HepG2 (cell line): ENCODE data around the gene ENG. TPM values are rescaled to one million over a fixed set of nuclear protein-coding genes. Genes with fewer than 3 reads are reported as not detected.

ENCODE experiments used
- FOXC1 ChIP-seq: sonication (generic); formaldehyde crosslinking; IDR thresholded peaks from 2 replicates; pipeline ENCODE4 v1.8.0; 2022; ENCODE audit warnings: mild to moderate bottlenecking, missing genetic modification reagents, borderline replicate concordance
- HOXA9 ChIP-seq: sonication (generic); formaldehyde crosslinking; IDR thresholded peaks from 2 replicates; pipeline ENCODE4 v1.8.1; 2022; ENCODE audit warnings: missing genetic modification reagents, mild to moderate bottlenecking, moderate library complexity, borderline replicate concordance
- KDM2A ChIP-seq: sonication (generic); formaldehyde crosslinking; IDR thresholded peaks from 2 replicates; pipeline ENCODE4 v1.4.0; 2020; ENCODE audit warnings: low read depth, missing genetic modification reagents, borderline replicate concordance
- KLF12 ChIP-seq: sonication (generic); formaldehyde crosslinking; IDR thresholded peaks from 2 replicates; pipeline ENCODE4 v1.4.0; 2020; ENCODE audit warnings: missing genetic modification reagents, borderline replicate concordance
- NCOR1 ChIP-seq: fragments of 200-600 bp; sonication (generic); IDR thresholded peaks from 2 replicates; pipeline ENCODE4 v1.7.0; 2017; ENCODE audit warnings: antibody characterized with exemption, low read length, borderline replicate concordance
- NFKBIZ ChIP-seq: IDR thresholded peaks from 2 replicates; pipeline ENCODE4 v1.6.1; 2018; ENCODE audit warnings: missing genetic modification reagents, missing compliant biosample characterization
- RFX1 ChIP-seq: fragments of 450-650 bp; IDR thresholded peaks from 2 replicates; pipeline ENCODE4 v1.6.1; 2017
- SNAPC5 ChIP-seq: sonication (generic); formaldehyde crosslinking; IDR thresholded peaks from 2 replicates; pipeline ENCODE4 v1.8.1; 2023; ENCODE audit warnings: mild to moderate bottlenecking, missing genetic modification reagents, borderline replicate concordance
- SOX5 ChIP-seq: IDR thresholded peaks from 2 replicates; pipeline ENCODE4 v1.6.1; 2016; ENCODE audit warnings: borderline replicate concordance
- SRSF4 ChIP-seq: fragments of 200-400 bp; formaldehyde crosslinking; IDR thresholded peaks from one replicate; pipeline ENCODE4 v1.6.1; 2018; ENCODE audit warnings: mild to moderate bottlenecking, low read depth, low read length, moderate library complexity; ENCODE audit not compliant: poor library complexity, severe bottlenecking
- TBP ChIP-seq: sonication (generic); formaldehyde crosslinking; IDR thresholded peaks from 2 replicates; pipeline ENCODE4 v1.5.0; 2020; ENCODE audit warnings: missing genetic modification reagents
- TRIM22 ChIP-seq: fragments of 450-650 bp; IDR thresholded peaks from 2 replicates; pipeline ENCODE4 v1.6.1; 2017
- ZBTB40 ChIP-seq, 2 experiments: fragments of 450-650 bp in 1 of 2; sonication (generic) in 1 of 2; formaldehyde crosslinking in 1 of 2; IDR thresholded peaks; 2 replicates each; pipeline versions ENCODE4 v1.6.1 to v1.8.0; 2016 to 2022; ENCODE audit warnings: antibody characterized with exemption in 1 of 2, mild to moderate bottlenecking in 1 of 2, missing genetic modification reagents in 1 of 2
- ZNF207 ChIP-seq: fragments of 450-650 bp; IDR thresholded peaks from 2 replicates; pipeline ENCODE4 v1.6.1; 2016; ENCODE audit warnings: antibody characterized with exemption, borderline replicate concordance
- polyA plus RNA-seq, 8 experiments: library from polyadenylated mRNA; depleted of rRNA in 3 of 8; stranded (reverse) in 7 of 8; unstranded in 1 of 8; fragments of >200 nt; fragmentation: Illumina TruSeq in 4 of 8; extraction: Trizol in 4 of 8; gene quantifications; 2 replicates each; pipeline versions ENCODE4 v1.2.1 to v1.2.3, GENCODE V29; 2011 to 2016; ENCODE audit warnings: low read depth in 4 of 8, missing spikeins in 1 of 8, mixed read lengths in 1 of 8; ENCODE audit not compliant: insufficient read depth in 1 of 8
- total RNA-seq, 5 experiments: library from RNA; depleted of rRNA; stranded (reverse); fragments of >200 nt; fragmentation: Illumina TruSeq; extraction: Trizol; gene quantifications; 2 replicates each; pipeline ENCODE4 v1.2.3, GENCODE V29; 2016; ENCODE audit warnings: low read depth in 1 of 5
- TF ChIP-seq, protein P1 (sequence below): IDR thresholded peaks from 2 replicates; pipeline ENCODE4 v1.6.1; 2016; ENCODE audit warnings: missing biosample characterization, missing genetic modification reagents, low read depth

ENG gene
- total and polyA plus RNA-seq, 2 of the 13 experiments (the other 11 are each of a cell fraction or from before 2014, with no cell fraction given): 0.02 to 1.1 TPM

DNA sequence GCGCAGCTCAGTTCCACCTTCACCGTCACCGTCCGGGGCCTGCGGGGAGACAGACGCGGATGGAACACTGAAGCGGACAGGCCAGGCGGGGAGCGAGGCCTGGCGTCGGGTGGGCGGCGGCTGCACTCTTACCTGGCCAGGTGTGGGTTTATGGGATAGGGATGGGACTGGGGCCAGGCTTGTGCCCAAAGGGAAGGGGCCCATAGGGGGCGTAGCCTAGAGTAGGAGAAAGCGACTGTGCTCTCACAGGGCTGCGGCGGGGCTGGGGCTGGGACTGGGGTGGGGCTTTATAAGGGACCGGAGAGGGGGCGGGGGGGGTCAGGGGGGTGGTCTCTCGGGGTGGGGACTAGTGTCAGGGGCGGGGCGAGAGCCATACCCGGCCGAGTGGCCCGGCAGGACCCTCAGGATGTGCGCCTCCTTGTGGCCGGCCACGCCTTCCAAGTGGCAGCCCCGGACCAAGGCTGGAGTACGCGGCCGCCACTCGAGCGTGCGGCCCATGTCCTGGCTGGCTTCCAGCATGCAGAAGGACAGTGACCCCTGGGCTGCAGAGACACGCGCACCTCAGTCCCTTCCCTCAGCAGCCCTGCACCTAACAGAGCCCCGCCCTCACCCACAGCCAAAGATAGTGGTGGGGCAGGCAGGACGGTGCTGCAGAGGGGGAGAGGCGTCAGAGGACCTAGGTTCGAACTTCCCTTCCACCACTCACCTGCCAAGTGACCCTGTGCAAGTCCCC lies 29.0 kb downstream of the ENG start (continued):
- TF ChIP-seq ZBTB40 (IDR thresholded peaks at IDR 0.05) (no peak), ZBTB40 (CRISPR knock-in tag; IDR thresholded peaks at IDR 0.05) (no peak), ZNF207 (no peak), SNAPC5 (CRISPR knock-in tag) (no peak), RFX1 (no peak), SOX5 (CRISPR knock-in tag) (0 out of 2 replicates have a peak, but pooled peaks have one; percentile 20), HOXA9 (CRISPR knock-in tag) (no peak), FOXC1 (no peak), SRSF4 (no peak), NCOR1 (no peak), NFKBIZ (CRISPR knock-in tag) (no peak), KLF12 (CRISPR knock-in tag) (no peak), TBP (CRISPR knock-in tag) (no peak), TRIM22 (no peak), KDM2A (peak; percentile 78)
- TF ChIP-seq, protein P1, sequence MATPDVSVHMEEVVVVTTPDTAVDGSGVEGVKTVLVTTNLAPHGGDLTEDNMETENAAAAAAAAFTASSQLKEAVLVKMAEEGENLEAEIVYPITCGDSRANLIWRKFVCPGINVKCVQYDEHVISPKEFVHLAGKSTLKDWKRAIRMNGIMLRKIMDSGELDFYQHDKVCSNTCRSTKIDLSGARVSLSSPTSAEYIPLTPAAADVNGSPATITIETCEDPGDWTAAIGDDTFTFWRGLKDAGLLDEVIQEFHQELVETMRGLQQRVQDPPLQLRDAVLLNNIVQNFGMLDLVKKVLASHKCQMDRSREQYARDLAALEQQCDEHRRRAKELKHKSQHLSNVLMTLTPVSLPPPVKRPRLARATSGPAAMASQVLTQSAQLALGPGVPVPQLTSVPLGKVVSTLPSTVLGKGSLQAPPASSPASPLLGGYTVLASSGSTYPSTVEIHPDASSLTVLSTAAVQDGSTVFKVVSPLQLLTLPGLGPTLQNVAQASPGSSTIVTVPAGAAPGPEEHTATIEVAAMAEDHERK (CRISPR knock-in tag): no peak
